OCI-LY1 (cell line): ENCODE measurements around the gene CLIC1.

Experiments
- H2AFZ ChIP-seq: fragments of 200-600 bp; sonication (generic), shearing (Covaris generic); 2 replicates; pipeline ENCODE4 v1.6.0; 2014; ENCODE audit warnings: antibody characterized with exemption, mild to moderate bottlenecking, low read length
- H3F3A ChIP-seq: fragments of 200-600 bp; sonication (generic), shearing (Covaris generic); 2 replicates; pipeline ENCODE4 v1.6.0; 2014; ENCODE audit warnings: mild to moderate bottlenecking, antibody characterized with exemption, low read length, moderate library complexity; ENCODE audit not compliant: insufficient read depth
- H3K27ac ChIP-seq: fragments of 200-600 bp; sonication (generic); 2 replicates; pipeline ENCODE4 v1.5.1; 2014; ENCODE audit warnings: low read length, mixed run types, mild to moderate bottlenecking, low read depth; ENCODE audit not compliant: poor library complexity, severe bottlenecking
- H3K27me3 ChIP-seq: fragments of 200-600 bp; sonication (generic); 2 replicates; pipeline ENCODE4 v1.6.0; 2014; ENCODE audit warnings: antibody characterized with exemption, mild to moderate bottlenecking, low read length, moderate library complexity; ENCODE audit not compliant: insufficient read depth
- H3K36me3 ChIP-seq: fragments of 200-600 bp; sonication (generic); 2 replicates; pipeline ENCODE4 v1.6.1; 2014; ENCODE audit warnings: mild to moderate bottlenecking, antibody characterized with exemption, low read length, moderate library complexity, mixed read lengths; ENCODE audit not compliant: insufficient read depth
- H3K4me1 ChIP-seq: fragments of 200-600 bp; sonication (generic); 2 replicates; pipeline ENCODE4 v1.5.1; 2014; ENCODE audit warnings: mild to moderate bottlenecking, low read length, moderate library complexity; ENCODE audit not compliant: insufficient read depth, severe bottlenecking
- H3K4me2 ChIP-seq: fragments of 200-600 bp; sonication (generic), shearing (Covaris generic); 2 replicates; pipeline ENCODE4 v1.6.1; 2014; ENCODE audit warnings: low read length
- H3K4me3 ChIP-seq: fragments of 200-600 bp; sonication (generic); 2 replicates; pipeline ENCODE4 v1.5.1; 2014; ENCODE audit warnings: low read length, low read depth, mild to moderate bottlenecking, mixed read lengths; ENCODE audit not compliant: poor library complexity, severe bottlenecking
- H3K79me2 ChIP-seq: fragments of 200-600 bp; shearing (Covaris generic); 2 replicates; pipeline ENCODE4 v1.6.1; 2016; ENCODE audit warnings: mixed run types, low read length, mixed read lengths; ENCODE audit not compliant: insufficient read depth
- H3K9ac ChIP-seq: fragments of 200-600 bp; sonication (generic), shearing (Covaris generic); 2 replicates; pipeline ENCODE4 v1.6.1; 2014; ENCODE audit warnings: mild to moderate bottlenecking, low read length, mixed read lengths
- H3K9me2 ChIP-seq: fragments of 200-600 bp; sonication (generic), shearing (Covaris generic); 2 replicates; pipeline ENCODE4 v1.6.1; 2014; ENCODE audit warnings: low read depth, mild to moderate bottlenecking, low read length, mixed read lengths
- H3K9me3 ChIP-seq: fragments of 200-600 bp; shearing (Covaris generic); 2 replicates; pipeline ENCODE4 v1.6.1; 2014; ENCODE audit warnings: low read length, mixed read lengths
- H4K20me1 ChIP-seq: fragments of 200-600 bp; sonication (generic), shearing (Covaris generic); 2 replicates; pipeline ENCODE4 v1.6.0; 2016; ENCODE audit warnings: mild to moderate bottlenecking, low read length; ENCODE audit not compliant: insufficient read depth
- CTCF ChIP-seq: fragments of 200-600 bp; sonication (generic), shearing (Covaris generic); IDR thresholded peaks from 2 replicates; pipeline ENCODE4 v1.5.1; 2017; ENCODE audit warnings: mild to moderate bottlenecking, antibody characterized with exemption, low read length, moderate library complexity, mixed read lengths
- EZH2 ChIP-seq: fragments of 200-600 bp; sonication (generic), shearing (Covaris generic); IDR thresholded peaks from 2 replicates; pipeline ENCODE4 v1.8.0; 2017; ENCODE audit warnings: borderline replicate concordance, mixed run types, mild to moderate bottlenecking, antibody characterized with exemption, low read length, moderate library complexity, mixed read lengths

The CLIC1 gene

GRCh38 chr6:31767096-31767645 is 30.8 kb upstream of the CLIC1 start:
- Histone ChIP-seq H3K79me2 (no peaks in the 10 kb centered on the region), H4K20me1 (no peaks in the 10 kb centered on the region), H3K27me3 (no peaks in the 10 kb centered on the region), H3K9me3 (no peaks in the 10 kb centered on the region), H3K4me1 (no peaks in the 10 kb centered on the region), H3K36me3 (peaks cover 26% of the 10 kb centered on the region), H3F3A (no peaks in the 10 kb centered on the region), H2AFZ (no peak overlapping the region), H3K9me2 (no peaks in the 10 kb centered on the region), H3K27ac (no peak overlapping the region), H3K4me3 (no peak overlapping the region), H3K9ac (no peak overlapping the region), H3K4me2 (no peak overlapping the region)
- TF ChIP-seq EZH2, result no peak
- TF ChIP-seq CTCF, result no peak

GRCh38 chr6:31765910-31766794 is 29.8 kb upstream of the CLIC1 start:
- Histone ChIP-seq H3K27me3 (no peaks in the 10 kb centered on the region), H3F3A (no peaks in the 10 kb centered on the region), H3K9me2 (no peaks in the 10 kb centered on the region), H3K9ac (no peak overlapping the region), H2AFZ (no peak overlapping the region), H3K36me3 (peaks cover 36% of the 10 kb centered on the region), H4K20me1 (no peaks in the 10 kb centered on the region), H3K4me2 (no peak overlapping the region), H3K4me3 (no peak overlapping the region), H3K4me1 (no peaks in the 10 kb centered on the region), H3K27ac (no peak overlapping the region), H3K79me2 (no peaks in the 10 kb centered on the region), H3K9me3 (no peaks in the 10 kb centered on the region)
- TF ChIP-seq CTCF, result no peak

- H3K27ac ChIP-seq, result no peak overlapping the region
- no peaks in the 10 kb centered on the region for H3K9me3 ChIP-seq
Measured at GRCh38 chr6:31765559-31765909, 29.2 kb upstream of the CLIC1 start.

More at GRCh38 chr6:31765559-31765909, 29.2 kb upstream of the CLIC1 start:
- H3K9me2 ChIP-seq, result no peaks in the 10 kb centered on the region
- no peak overlapping the region for H3K4me3 ChIP-seq
- no peaks in the 10 kb centered on the region for H3K27me3 ChIP-seq
- H3F3A ChIP-seq, result no peaks in the 10 kb centered on the region
- no peak overlapping the region for H3K4me2 ChIP-seq
- no peak overlapping the region for H3K9ac ChIP-seq
- no peaks in the 10 kb centered on the region for H3K79me2 ChIP-seq
- peaks cover 42% of the 10 kb centered on the region for H3K36me3 ChIP-seq
- no peak for TF ChIP-seq CTCF
- no peak for TF ChIP-seq EZH2
- no peaks in the 10 kb centered on the region for H4K20me1 ChIP-seq
- H3K4me1 ChIP-seq, result no peaks in the 10 kb centered on the region
- H2AFZ ChIP-seq, result no peak overlapping the region
